ENCODE data around the gene LRP5.

The LRP5 gene

DNA sequence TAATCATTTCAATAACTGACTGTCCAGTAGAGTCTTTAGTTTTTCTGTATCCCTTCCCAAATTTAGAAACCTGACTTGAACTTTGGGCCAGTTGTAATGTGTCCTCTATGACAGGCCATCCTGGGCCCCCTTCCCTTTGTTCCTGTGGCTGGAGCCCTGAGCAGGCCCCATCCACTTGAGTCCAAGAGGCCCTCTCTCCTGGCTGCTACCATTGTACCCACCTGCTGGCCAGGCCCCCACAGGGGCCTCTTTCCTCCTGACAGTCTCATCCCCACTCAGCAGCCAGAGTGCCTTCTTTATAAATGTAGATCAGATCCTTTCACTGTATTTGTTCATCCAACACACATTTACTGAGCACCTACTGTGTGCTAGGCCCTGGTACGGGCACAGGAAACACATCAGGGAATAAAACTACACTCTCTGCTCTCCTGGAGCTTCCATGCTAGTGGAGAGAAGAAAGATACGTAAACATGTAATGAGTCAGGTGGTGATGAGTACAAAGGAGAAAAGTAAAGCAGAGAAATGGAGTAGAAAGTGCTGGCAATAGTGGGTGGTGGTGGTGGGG lies 2.7 kb upstream of the LRP5 start:
- no peaks in the 10 kb centered on the region for H3K9me3 Mint-ChIP-seq
- H3K27ac Mint-ChIP-seq, result no peak overlapping the region
- DNase-seq (ENCODE audit: low spot score), result no peak
- H3K27me3 Mint-ChIP-seq (ENCODE audit: low read depth), result peaks cover 24% of the 10 kb centered on the region
- no peaks in the 10 kb centered on the region for H3K36me3 Mint-ChIP-seq (ENCODE audit: low read depth)
- H3K4me3 Mint-ChIP-seq, result no peak overlapping the region
- H3K4me1 Mint-ChIP-seq (ENCODE audit: low read depth), result peaks cover 24% of the 10 kb centered on the region

DNA sequence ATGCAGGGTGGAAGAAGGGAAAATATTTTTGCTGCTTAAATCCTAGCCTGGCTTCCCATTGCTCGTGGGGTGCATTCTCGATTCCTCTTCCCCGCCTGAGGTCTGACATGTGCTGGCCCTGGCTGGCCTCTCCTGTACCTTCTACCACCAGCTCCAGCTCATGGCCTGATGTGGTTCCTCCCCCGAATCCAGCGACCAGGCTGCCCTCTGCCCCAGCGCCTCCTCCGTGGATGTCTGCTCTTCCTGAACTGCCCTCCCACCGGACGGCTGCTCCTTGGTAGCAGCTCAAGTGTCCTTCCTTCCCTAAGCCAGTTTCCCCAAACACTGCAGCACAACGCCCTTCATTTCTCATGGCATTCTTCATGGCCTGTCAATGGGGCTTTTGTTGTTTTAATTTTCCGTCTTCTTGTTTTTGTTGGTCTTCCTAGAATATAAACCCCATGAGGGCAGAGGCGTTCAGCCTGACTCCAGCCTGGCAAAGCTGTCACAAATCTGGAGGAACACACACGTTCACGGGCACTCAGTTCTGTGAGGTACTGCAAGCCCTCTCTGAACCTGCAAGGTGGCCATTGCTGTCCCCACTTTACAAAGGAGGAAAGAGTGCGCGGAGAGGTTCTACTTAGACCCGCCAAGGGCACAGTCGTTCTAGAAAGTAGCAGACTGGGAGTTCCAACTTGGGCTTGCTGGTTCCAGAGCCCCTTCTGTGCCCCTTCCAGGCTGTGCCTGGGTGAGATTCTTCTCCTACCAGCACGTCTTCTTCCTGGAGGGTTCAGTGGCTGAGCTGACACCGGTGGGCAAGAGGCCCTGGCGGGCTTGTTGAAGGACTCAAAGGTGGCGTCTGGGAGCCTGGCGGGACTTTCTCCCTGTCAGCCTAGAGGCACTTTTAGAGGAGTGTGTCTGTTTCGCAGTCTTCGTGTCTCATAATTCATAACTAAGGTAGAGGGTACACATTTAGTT lies 953 bp upstream of the LRP5 start:
- Mint-ChIP-seq H3K9me3 (no peaks in the 10 kb centered on the region), H3K27ac (no peak overlapping the region), H3K27me3 (ENCODE audit: low read depth) (peaks cover 25% of the 10 kb centered on the region), H3K36me3 (ENCODE audit: low read depth) (no peaks in the 10 kb centered on the region), H3K4me3 (peak overlapping the region; percentile 59), H3K4me1 (ENCODE audit: low read depth) (peaks cover 21% of the 10 kb centered on the region)
- no peak for DNase-seq (ENCODE audit: low spot score)

GRCh38 chr11:68312780-68313573 lies 586 bp downstream of the LRP5 start:
- peak overlapping the region; percentile 78 for H3K4me3 Mint-ChIP-seq
- H3K27me3 Mint-ChIP-seq (ENCODE audit: low read depth), result peaks cover 25% of the 10 kb centered on the region
- no peak for DNase-seq (ENCODE audit: low spot score)
- H3K27ac Mint-ChIP-seq, result peak overlapping the region; percentile 31
- peaks cover 21% of the 10 kb centered on the region for H3K4me1 Mint-ChIP-seq (ENCODE audit: low read depth)
- no peaks in the 10 kb centered on the region for H3K36me3 Mint-ChIP-seq (ENCODE audit: low read depth)
- no peaks in the 10 kb centered on the region for H3K9me3 Mint-ChIP-seq

GRCh38 chr11:68313574-68314202 lies 1.3 kb downstream of the LRP5 start:
- Mint-ChIP-seq H3K9me3 (no peaks in the 10 kb centered on the region), H3K27ac (peak overlapping the region; percentile 31), H3K4me3 (peak overlapping the region; percentile 78), H3K27me3 (ENCODE audit: low read depth) (peaks cover 25% of the 10 kb centered on the region), H3K36me3 (ENCODE audit: low read depth) (no peaks in the 10 kb centered on the region), H3K4me1 (ENCODE audit: low read depth) (peaks cover 21% of the 10 kb centered on the region)
- DNase-seq (ENCODE audit: low spot score), result no peak

DNA sequence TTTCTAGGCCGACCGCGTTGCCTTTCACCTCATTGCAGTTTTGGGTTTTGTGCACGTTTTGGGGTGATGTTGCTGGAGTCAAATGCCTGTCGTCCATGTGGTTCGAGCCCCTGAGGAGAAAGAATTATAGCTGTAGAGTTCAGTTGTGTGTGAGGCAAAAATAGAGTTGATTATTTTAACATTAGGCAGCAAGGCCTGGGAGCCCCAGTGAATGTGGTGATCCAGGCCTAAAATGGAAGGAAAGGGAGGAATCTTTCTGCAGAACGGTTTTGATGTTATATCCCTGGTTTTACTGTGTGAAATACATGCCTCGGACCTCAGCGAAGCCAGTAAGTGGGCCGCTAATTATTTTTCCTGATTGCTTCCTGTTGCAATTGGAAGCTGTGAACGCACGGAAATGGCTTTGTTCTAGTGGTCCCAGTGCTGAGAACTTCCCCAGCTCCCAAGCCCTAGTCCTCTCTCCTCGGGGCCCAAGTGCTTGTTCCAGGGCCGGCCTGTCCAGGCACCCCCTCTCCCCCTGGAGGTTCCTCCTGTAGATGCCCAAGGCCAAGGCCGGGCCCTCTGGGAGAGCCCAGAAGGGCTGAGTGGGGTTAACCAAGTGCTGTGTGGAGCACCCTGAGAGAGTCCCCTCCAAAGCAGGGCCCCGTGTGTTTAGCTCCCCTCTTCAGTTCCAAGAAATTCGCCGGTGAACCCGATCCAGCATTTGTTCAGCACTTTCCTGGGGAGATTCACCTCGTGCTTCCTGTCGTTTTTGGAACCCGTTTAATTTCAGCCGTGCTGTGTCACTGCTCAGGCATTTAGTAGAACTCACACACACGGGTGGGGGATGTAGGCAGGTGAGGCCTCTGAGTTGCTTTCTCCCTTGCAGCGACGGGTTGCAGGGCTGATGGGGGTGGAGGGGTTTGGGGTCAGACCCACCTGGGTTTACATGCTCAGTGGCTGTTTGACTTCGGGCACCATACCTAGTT lies 2.1 kb downstream of the LRP5 start:
- no peak overlapping the region for H3K27ac Mint-ChIP-seq
- H3K36me3 Mint-ChIP-seq (ENCODE audit: low read depth), result no peaks in the 10 kb centered on the region
- H3K27me3 Mint-ChIP-seq (ENCODE audit: low read depth), result peaks cover 25% of the 10 kb centered on the region
- no peaks in the 10 kb centered on the region for H3K9me3 Mint-ChIP-seq
- H3K4me3 Mint-ChIP-seq, result peak overlapping the region; percentile 78
- no peak for DNase-seq (ENCODE audit: low spot score)
- peaks cover 21% of the 10 kb centered on the region for H3K4me1 Mint-ChIP-seq (ENCODE audit: low read depth)

DNA sequence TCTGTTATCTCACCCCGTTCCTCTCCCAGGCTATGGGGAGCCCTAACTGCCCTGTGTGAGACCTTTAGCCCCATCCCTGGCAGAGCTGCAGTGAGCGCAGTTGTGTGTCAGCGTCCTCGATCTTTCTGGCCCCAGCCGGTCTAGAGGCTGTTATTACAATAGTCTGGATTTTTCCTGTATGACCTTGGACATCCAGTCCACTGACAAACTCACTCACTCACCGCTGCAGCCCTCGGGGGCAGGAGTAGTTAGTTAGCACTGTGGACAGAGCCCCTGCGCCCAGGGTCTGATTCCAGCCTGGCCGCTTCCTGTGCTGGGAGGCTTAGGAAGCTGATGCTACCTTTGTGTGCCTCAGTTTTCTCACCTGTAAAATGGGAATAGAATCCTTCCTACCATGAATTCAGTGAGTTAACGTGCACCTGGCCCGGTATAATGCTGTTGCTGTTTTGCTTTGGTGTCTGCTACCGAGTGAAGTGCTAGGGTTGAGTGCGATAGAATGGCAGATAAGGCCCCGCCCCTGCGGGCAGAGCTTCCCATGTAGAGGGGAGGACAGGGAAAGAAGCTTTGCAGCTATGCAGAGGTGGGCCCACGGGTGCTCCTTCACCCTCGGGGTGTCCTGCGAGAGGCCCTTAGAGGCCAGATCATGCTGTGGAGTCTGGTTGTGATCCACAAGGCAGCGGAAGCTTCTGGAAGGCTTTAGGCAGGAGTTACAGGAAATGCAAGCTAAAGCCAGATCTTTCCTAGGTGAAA lies 3.0 kb downstream of the LRP5 start:
- Mint-ChIP-seq H3K4me3 (no peak overlapping the region), H3K27me3 (ENCODE audit: low read depth) (peaks cover 23% of the 10 kb centered on the region), H3K27ac (no peak overlapping the region), H3K9me3 (no peaks in the 10 kb centered on the region), H3K36me3 (ENCODE audit: low read depth) (no peaks in the 10 kb centered on the region), H3K4me1 (ENCODE audit: low read depth) (peaks cover 21% of the 10 kb centered on the region)
- DNase-seq (ENCODE audit: low spot score), result no peak

DNA sequence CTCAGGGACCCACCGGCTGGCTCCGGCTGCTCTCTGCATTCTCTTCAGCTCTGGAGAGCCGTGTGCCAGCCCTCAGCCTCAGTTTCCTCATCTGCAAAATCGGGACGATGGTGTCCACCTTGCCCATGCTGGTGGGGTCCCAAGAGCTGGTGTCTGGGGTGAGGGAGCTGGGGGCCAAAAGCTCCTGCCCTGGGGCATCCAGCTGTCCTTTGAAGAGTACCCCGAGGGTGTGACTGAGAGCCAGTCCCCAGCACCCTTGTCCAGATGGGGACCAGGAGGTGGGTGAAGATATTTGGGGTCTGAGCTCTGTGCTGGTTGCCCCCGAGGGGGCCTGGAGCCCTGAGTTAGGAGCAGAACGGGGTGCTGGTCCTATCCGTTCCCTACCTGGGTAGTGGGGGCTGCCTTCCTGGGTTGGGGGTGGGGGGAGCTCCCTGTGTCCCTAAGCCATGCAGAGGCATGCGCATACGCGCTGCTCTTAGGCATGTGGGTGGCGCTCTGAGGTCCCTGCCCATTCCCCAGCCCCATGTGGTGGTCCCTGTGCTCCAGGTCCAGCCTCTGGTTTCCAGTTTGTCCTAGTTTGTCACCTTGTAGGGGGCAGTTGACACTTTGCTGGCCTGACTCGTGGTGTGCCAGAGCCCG lies 4.9 kb downstream of the LRP5 start:
- no peak for DNase-seq (ENCODE audit: low spot score)
- H3K4me3 Mint-ChIP-seq, result no peak overlapping the region
- peaks cover 13% of the 10 kb centered on the region for H3K4me1 Mint-ChIP-seq (ENCODE audit: low read depth)
- H3K36me3 Mint-ChIP-seq (ENCODE audit: low read depth), result no peaks in the 10 kb centered on the region
- H3K9me3 Mint-ChIP-seq, result no peaks in the 10 kb centered on the region
- peaks cover 18% of the 10 kb centered on the region for H3K27me3 Mint-ChIP-seq (ENCODE audit: low read depth)
- H3K27ac Mint-ChIP-seq, result no peak overlapping the region

DNA sequence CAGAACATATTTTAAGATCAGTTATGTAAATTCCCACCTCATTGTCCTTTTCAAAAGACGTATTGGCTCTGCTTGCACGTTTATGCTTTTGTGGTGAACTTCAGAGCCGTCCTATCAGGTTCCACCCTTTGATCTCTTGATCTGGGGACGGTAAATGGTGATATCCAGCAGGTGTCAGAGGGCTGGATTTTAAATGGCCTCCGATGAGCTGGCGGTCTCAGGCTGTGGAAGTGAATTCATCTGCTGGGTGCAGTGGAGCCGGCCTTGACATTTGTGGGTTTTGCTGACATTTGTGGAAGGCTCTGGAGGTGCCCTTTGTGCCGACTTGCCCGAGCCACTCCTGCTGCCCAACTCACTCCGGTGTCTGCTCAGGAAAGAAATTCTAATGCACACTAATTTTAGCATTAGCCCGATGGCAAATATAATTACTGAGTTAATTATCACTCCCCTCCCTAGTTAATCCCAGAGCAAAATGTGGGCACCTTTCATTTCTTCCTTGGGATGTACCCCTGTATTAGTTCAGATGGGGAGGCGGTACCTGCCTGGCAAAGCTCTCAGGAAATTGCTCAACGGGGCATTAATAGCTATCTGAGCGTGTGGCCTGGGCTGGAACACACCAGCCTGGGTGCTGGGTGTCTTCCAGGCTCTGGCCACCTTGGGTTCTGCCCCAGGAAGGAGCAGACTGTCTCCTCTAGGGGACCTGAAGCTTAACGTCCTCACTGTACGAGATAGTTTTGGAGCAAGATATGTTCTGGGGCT lies 9.1 kb downstream of the LRP5 start:
- H3K36me3 Mint-ChIP-seq (ENCODE audit: low read depth), result no peaks in the 10 kb centered on the region
- H3K27me3 Mint-ChIP-seq (ENCODE audit: low read depth), result peaks cover 2% of the 10 kb centered on the region
- no peak overlapping the region for H3K27ac Mint-ChIP-seq
- H3K4me1 Mint-ChIP-seq (ENCODE audit: low read depth), result no peaks in the 10 kb centered on the region
- H3K4me3 Mint-ChIP-seq, result no peak overlapping the region
- no peak for DNase-seq (ENCODE audit: low spot score)
- no peaks in the 10 kb centered on the region for H3K9me3 Mint-ChIP-seq

- Mint-ChIP-seq H3K27me3 (ENCODE audit: low read depth) (peaks cover 2% of the 10 kb centered on the region), H3K9me3 (no peaks in the 10 kb centered on the region), H3K4me3 (no peak overlapping the region), H3K36me3 (ENCODE audit: low read depth) (no peaks in the 10 kb centered on the region), H3K27ac (no peak overlapping the region), H3K4me1 (ENCODE audit: low read depth) (no peaks in the 10 kb centered on the region)
- DNase-seq (ENCODE audit: low spot score), result no peak
These were observed 9.7 kb downstream of the LRP5 start for GRCh38 chr11:68322052-68322430.

DNA sequence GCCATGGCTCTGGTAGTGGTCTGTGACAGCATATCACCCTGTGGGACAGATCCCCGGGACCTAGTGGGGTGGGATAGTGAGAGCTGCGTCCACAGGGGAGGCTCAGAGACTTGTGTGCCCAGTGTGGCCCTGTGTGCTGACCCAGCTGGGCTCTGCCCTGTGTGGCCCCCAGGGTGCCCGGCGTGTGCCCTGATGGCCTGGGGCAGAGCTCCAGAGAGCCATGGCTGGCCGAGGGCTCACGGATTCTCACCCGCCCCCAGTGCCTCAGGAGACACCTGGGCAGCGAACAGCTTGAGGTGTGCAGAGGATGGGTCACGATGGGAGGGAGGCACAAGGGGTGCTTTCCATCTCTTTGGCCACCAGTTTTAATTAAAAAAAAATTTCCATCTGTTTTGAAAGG lies 11.8 kb downstream of the LRP5 start:
- H3K27ac Mint-ChIP-seq, result no peak overlapping the region
- no peak for DNase-seq (ENCODE audit: low spot score)
- no peak overlapping the region for H3K4me3 Mint-ChIP-seq
- H3K36me3 Mint-ChIP-seq (ENCODE audit: low read depth), result no peaks in the 10 kb centered on the region
- peaks cover 6% of the 10 kb centered on the region for H3K27me3 Mint-ChIP-seq (ENCODE audit: low read depth)
- peaks cover 16% of the 10 kb centered on the region for H3K4me1 Mint-ChIP-seq (ENCODE audit: low read depth)
- H3K9me3 Mint-ChIP-seq, result no peaks in the 10 kb centered on the region

- Mint-ChIP-seq H3K4me3 (no peak overlapping the region), H3K36me3 (ENCODE audit: low read depth) (no peaks in the 10 kb centered on the region), H3K27ac (no peak overlapping the region), H3K27me3 (ENCODE audit: low read depth) (peaks cover 6% of the 10 kb centered on the region), H3K4me1 (ENCODE audit: low read depth) (peaks cover 16% of the 10 kb centered on the region), H3K9me3 (no peaks in the 10 kb centered on the region)
- no peak for DNase-seq (ENCODE audit: low spot score)
These were observed 12.3 kb downstream of the LRP5 start for GRCh38 chr11:68324695-68325094.
